ENCODE data around the gene RBMXL2. TPM values are rescaled to one million over a fixed set of nuclear protein-coding genes. Genes with fewer than 3 reads are reported as not detected.

The RBMXL2 gene
- polyA plus RNA-seq, 1 of the 3 experiments (the other 2 are of a cell fraction) = not detected

DNA sequence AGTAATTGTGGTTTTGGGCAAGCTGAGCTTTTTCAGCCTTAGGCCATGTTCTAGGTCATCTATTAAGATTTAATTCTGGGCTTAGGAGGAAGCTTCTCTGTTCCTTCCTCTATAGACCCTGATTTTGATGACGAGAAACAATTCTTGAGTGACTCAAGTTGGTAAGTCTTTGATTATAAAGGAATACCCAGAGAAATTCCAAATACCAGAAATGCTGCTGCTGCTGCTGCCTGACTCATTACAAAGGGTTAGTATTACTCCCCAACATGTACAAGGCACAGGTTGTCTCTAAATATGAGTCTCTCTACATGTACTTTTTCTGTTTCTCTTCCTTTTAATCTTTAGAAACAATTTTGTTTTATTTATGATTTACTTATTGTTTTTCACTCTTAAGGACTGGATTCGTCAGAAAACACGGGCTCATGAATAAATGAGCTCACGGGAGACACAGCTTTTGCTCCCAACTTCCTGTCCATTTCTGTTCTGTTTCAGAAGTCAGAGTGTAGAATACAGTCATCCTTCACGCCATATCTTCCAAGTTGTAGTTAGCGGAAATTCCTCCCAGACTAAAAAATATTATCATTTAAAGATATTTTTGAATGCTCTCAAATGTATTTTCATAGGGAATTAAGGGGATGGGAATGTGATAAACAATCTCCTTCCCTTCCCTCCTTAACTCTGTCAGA, 31.8 kb upstream of the RBMXL2 start (continued):
- TF ChIP-seq FOXM1 (IDR thresholded peaks at IDR 0.05; ENCODE audit: low read depth) (no peak), FOXJ3 (CRISPR knock-in tag; IDR thresholded peaks at IDR 0.05) (no peak), RAD21 (IDR thresholded peaks at IDR 0.05; ENCODE audit: low read length) (no peak), GABPA (IDR thresholded peaks at IDR 0.05; ENCODE audit: low read depth) (no peak)
- TF ChIP-seq, protein P1, sequence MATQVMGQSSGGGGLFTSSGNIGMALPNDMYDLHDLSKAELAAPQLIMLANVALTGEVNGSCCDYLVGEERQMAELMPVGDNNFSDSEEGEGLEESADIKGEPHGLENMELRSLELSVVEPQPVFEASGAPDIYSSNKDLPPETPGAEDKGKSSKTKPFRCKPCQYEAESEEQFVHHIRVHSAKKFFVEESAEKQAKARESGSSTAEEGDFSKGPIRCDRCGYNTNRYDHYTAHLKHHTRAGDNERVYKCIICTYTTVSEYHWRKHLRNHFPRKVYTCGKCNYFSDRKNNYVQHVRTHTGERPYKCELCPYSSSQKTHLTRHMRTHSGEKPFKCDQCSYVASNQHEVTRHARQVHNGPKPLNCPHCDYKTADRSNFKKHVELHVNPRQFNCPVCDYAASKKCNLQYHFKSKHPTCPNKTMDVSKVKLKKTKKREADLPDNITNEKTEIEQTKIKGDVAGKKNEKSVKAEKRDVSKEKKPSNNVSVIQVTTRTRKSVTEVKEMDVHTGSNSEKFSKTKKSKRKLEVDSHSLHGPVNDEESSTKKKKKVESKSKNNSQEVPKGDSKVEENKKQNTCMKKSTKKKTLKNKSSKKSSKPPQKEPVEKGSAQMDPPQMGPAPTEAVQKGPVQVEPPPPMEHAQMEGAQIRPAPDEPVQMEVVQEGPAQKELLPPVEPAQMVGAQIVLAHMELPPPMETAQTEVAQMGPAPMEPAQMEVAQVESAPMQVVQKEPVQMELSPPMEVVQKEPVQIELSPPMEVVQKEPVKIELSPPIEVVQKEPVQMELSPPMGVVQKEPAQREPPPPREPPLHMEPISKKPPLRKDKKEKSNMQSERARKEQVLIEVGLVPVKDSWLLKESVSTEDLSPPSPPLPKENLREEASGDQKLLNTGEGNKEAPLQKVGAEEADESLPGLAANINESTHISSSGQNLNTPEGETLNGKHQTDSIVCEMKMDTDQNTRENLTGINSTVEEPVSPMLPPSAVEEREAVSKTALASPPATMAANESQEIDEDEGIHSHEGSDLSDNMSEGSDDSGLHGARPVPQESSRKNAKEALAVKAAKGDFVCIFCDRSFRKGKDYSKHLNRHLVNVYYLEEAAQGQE (IDR thresholded peaks at IDR 0.05; ENCODE audit: low read depth, low read length) = no peak

DNA sequence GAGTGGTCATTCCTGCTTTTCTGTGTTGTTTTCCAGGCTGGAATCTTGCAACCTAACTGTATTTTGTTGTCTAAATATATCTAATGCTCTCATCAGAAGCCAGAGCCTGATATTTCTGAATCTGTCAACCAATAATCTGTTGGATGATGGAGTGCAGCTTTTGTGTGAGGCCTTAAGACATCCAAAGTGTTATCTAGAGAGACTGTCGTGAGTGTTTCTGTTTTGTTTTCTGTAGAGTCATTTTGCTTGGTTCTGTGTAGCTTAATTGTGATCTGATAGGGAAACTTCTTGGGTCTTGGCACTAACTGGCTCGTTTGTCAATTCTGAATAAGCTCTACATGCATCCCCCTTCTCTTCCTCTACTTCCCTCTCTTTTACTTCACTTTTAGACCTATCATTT, 31.2 kb upstream of the RBMXL2 start:
- POLR2A ChIA-PET = no interaction called here

More for the DNA sequence above, 31.2 kb upstream of the RBMXL2 start:
- H3K27ac ChIP-seq (ENCODE audit: low read depth in 2 of 2, low read length in 1 of 2) = no peak overlapping the region
- no peaks in the 10 kb centered on the region for H3K27me3 ChIP-seq (ENCODE audit: insufficient read depth)
- CTCF ChIA-PET = no interaction called here
- no peak overlapping the region for H3K4me2 ChIP-seq
- H2AFZ ChIP-seq (ENCODE audit: low read depth) = no peak overlapping the region
- H3K9ac ChIP-seq = no peak overlapping the region
- no peaks in the 10 kb centered on the region for H3K36me3 ChIP-seq (replicated peaks in 1 of 2; ENCODE audit: control insufficient read depth in 1 of 2, insufficient read depth in 2 of 2, low read length in 1 of 2)
- 4% methylated on average over 2 of the region's 2 CpGs for WGBS (ENCODE audit: low lambda C conversion rate)
- H3K9me2 ChIP-seq = no peaks in the 10 kb centered on the region
- TF ChIP-seq, protein P2, sequence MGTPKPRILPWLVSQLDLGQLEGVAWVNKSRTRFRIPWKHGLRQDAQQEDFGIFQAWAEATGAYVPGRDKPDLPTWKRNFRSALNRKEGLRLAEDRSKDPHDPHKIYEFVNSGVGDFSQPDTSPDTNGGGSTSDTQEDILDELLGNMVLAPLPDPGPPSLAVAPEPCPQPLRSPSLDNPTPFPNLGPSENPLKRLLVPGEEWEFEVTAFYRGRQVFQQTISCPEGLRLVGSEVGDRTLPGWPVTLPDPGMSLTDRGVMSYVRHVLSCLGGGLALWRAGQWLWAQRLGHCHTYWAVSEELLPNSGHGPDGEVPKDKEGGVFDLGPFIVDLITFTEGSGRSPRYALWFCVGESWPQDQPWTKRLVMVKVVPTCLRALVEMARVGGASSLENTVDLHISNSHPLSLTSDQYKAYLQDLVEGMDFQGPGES (IDR thresholded peaks at IDR 0.05; ENCODE audit: low read depth, low read length) = no peak
- TF ChIP-seq JUND (IDR thresholded peaks at IDR 0.05) = no peak
- TF ChIP-seq, protein P3, sequence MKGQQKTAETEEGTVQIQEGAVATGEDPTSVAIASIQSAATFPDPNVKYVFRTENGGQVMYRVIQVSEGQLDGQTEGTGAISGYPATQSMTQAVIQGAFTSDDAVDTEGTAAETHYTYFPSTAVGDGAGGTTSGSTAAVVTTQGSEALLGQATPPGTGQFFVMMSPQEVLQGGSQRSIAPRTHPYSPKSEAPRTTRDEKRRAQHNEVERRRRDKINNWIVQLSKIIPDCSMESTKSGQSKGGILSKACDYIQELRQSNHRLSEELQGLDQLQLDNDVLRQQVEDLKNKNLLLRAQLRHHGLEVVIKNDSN (IDR thresholded peaks at IDR 0.05; ENCODE audit: borderline replicate concordance, low read depth) = no peak
- no peak for TF ChIP-seq TEAD4 (IDR thresholded peaks at IDR 0.05; ENCODE audit: borderline replicate concordance, insufficient read depth)
- TF ChIP-seq YY1 (IDR thresholded peaks at IDR 0.05; ENCODE audit: low read depth) = no peak
- TF ChIP-seq TAF1 (IDR thresholded peaks at IDR 0.05; ENCODE audit: borderline replicate concordance, low read depth, low read length) = no peak
- TF ChIP-seq RAD21 (IDR thresholded peaks at IDR 0.05; ENCODE audit: low read length) = no peak
- no peak for TF ChIP-seq FOXJ3 (CRISPR knock-in tag; IDR thresholded peaks at IDR 0.05)
- TF ChIP-seq ELF1 (IDR thresholded peaks at IDR 0.05) = no peak
- TF ChIP-seq SMC3 (IDR thresholded peaks at IDR 0.05; ENCODE audit: low read depth, low read length) = no peak
- no peak for TF ChIP-seq RXRA (IDR thresholded peaks at IDR 0.05; ENCODE audit: borderline replicate concordance, low read depth)
- TF ChIP-seq GATA2 (CRISPR knock-in tag; IDR thresholded peaks at IDR 0.05) = no peak
- TF ChIP-seq, protein P4, sequence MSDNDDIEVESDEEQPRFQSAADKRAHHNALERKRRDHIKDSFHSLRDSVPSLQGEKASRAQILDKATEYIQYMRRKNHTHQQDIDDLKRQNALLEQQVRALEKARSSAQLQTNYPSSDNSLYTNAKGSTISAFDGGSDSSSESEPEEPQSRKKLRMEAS (IDR thresholded peaks at IDR 0.05; ENCODE audit: low read depth) = no peak
- TF ChIP-seq FOSL2 (IDR thresholded peaks at IDR 0.05; ENCODE audit: borderline replicate concordance, low read depth) = no peak
- TF ChIP-seq NFIC (IDR thresholded peaks at IDR 0.05; ENCODE audit: borderline replicate concordance) = no peak
- no peak for TF ChIP-seq RFX5 (IDR thresholded peaks at IDR 0.05; ENCODE audit: low read length)
- no peak for TF ChIP-seq TCF12 (IDR thresholded peaks at IDR 0.05)
- TF ChIP-seq, protein P1 (IDR thresholded peaks at IDR 0.05; ENCODE audit: low read depth, low read length) = no peak
- no peak for DNase-seq
- no peak overlapping the region for H3K4me3 ChIP-seq (ENCODE audit: low read depth in 2 of 2, low read length in 1 of 2)
- no peaks in the 10 kb centered on the region for H3K79me2 ChIP-seq (ENCODE audit: insufficient read depth)
- H3F3A ChIP-seq (replicated peaks; ENCODE audit: insufficient read depth) = no peaks in the 10 kb centered on the region
- no peaks in the 10 kb centered on the region for H4K20me1 ChIP-seq (ENCODE audit: insufficient read depth)
- H3K9me3 ChIP-seq = no peaks in the 10 kb centered on the region
- H3K4me1 ChIP-seq (ENCODE audit: control insufficient read depth in 1 of 2, insufficient read depth in 2 of 2, low read depth in 1 of 2, low read length in 1 of 2) = no peaks in the 10 kb centered on the region

Measured in SK-N-SH (cell line).